ENCODE results near the gene YBX3. TPM values are rescaled to one million over a fixed set of nuclear protein-coding genes. Genes with fewer than 3 reads are reported as not detected.

YBX3 gene
- total and polyA plus RNA-seq, 2 of the 13 experiments (the other 11 are each of a cell fraction or from before 2014, with no cell fraction given), result 77.5 to 99.6 TPM

DNA sequence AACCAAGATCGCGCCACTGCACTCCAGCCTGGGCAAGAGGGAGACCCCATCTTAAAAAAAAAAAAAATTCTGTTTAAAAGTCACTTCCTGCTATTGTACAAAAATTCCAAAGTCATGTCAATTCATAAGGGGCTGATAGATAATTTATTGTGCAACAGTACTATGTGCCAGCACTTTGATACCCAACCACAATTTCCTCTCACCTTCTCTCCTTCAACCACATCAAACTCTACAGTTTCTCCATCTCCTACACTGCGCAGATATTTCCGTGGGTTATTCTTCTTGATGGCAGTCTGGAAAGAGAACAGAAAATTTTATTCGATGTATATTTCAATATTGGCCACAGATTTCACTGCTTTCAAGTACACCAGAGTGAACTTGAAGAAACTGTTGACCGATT lies 7.6 kb downstream of the YBX3 start:
- CTCF ChIA-PET (ENCODE audit: low intra/inter-chr PET ratio, low total read pairs), result no interaction called here

DNA sequence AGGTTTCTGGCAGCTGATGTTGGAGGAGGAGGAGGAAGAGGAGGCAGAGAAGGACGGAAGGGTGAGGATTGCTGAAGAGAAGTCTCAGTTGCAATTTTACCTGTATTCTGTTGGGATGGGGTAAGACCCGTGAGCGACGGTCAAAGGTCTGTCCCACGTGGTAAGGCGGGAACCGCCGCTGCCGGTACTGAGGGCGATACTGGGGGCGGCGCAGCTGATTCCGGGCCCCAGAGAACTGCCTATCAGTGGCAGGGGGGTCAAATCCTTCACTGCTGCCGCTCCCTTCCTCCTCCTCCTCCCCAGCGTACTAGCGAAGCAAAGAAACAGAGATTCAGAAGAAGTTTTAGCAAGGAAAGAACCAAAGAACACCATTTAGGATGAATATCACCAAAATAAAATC lies 13.3 kb downstream of the YBX3 start:
- POLR2A ChIA-PET, result no interaction called here
- no peak overlapping the region for H3K4me3 ChIP-seq (replicated peaks in 1 of 3; ENCODE audit: insufficient read depth in 1 of 3, low read depth in 2 of 3, low read length in 3 of 3)
- ATAC-seq (no peak), FAIRE-seq (no peak), DNase-seq (ENCODE audit: low spot score) (no peak)
- H3K4me2 ChIP-seq (ENCODE audit: low read depth, low read length), result no peak overlapping the region
- peaks cover 24 to 81% of the 10 kb centered on the region in 2 experiments for H3K36me3 ChIP-seq (replicated peaks in 1 of 2; ENCODE audit: control insufficient read depth in 1 of 2, insufficient read depth in 2 of 2, low read length in 2 of 2)
- peaks cover 4% of the 10 kb centered on the region for H4K20me1 ChIP-seq (ENCODE audit: insufficient read depth, low read length)
- no peaks in the 10 kb centered on the region for H3K27me3 ChIP-seq (ENCODE audit: control insufficient read depth in 1 of 2, insufficient read depth in 2 of 2, low read length in 2 of 2)
- peaks cover 2% of the 10 kb centered on the region for H3K79me2 ChIP-seq (ENCODE audit: insufficient read depth, low read length)
- no peaks in the 10 kb centered on the region for H3K9me3 ChIP-seq (ENCODE audit: low read length)
- H3K4me1 ChIP-seq (ENCODE audit: insufficient read depth, low read length), result no peaks in the 10 kb centered on the region
- WGBS (ENCODE audit: low lambda C conversion rate), result 98% methylated on average over 16 of the region's 16 CpGs
- in situ Hi-C loops (cut with HindIII; ENCODE audit: extremely low pct_ligation_motif_present, low pct_unique_long_range_greater_than_20kb) (no loop called here), intact Hi-C loops (cut with micrococcal nuclease; ENCODE audit: unreplicated experiment) (no loop called here)
- no peak overlapping the region for H2AFZ ChIP-seq (ENCODE audit: low read length)
- no peak overlapping the region for H3K9ac ChIP-seq (ENCODE audit: insufficient read depth, low read depth, low read length)
- TF ChIP-seq, protein P1, sequence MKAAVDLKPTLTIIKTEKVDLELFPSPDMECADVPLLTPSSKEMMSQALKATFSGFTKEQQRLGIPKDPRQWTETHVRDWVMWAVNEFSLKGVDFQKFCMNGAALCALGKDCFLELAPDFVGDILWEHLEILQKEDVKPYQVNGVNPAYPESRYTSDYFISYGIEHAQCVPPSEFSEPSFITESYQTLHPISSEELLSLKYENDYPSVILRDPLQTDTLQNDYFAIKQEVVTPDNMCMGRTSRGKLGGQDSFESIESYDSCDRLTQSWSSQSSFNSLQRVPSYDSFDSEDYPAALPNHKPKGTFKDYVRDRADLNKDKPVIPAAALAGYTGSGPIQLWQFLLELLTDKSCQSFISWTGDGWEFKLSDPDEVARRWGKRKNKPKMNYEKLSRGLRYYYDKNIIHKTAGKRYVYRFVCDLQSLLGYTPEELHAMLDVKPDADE (CRISPR knock-in tag; IDR thresholded peaks at IDR 0.05), result no peak
- no peak for TF ChIP-seq NKX3-1 (CRISPR knock-in tag; IDR thresholded peaks at IDR 0.05)
- TF ChIP-seq RBM22 (optimal IDR thresholded peaks at IDR 0.05; ENCODE audit: low read length), result peak; percentile 32
- TF ChIP-seq ZNF792 (CRISPR knock-in tag; IDR thresholded peaks at IDR 0.05), result no peak
- TF ChIP-seq, protein P2, sequence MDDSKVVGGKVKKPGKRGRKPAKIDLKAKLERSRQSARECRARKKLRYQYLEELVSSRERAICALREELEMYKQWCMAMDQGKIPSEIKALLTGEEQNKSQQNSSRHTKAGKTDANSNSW (CRISPR knock-in tag; IDR thresholded peaks at IDR 0.05; ENCODE audit: borderline replicate concordance), result no peak
- BruUV-seq (replicated peaks), result no TSS peak
- CTCF ChIA-PET (ENCODE audit: low intra/inter-chr PET ratio, low total read pairs), result no interaction called here
- H3K27ac ChIP-seq (ENCODE audit: extremely low read length, insufficient read depth, low read length), result no peak overlapping the region

More for the DNA sequence above, 7.6 kb downstream of the YBX3 start:
- DNase-seq (ENCODE audit: low spot score) (no peak), FAIRE-seq (no peak), ATAC-seq (no peak)
- Histone ChIP-seq H3K4me3 (replicated peaks in 1 of 3; ENCODE audit: insufficient read depth in 1 of 3, low read depth in 2 of 3, low read length in 3 of 3) (no peak overlapping the region), H3K4me1 (ENCODE audit: insufficient read depth, low read length) (peaks cover 36% of the 10 kb centered on the region), H3K4me2 (ENCODE audit: low read depth, low read length) (no peak overlapping the region), H3K9ac (ENCODE audit: insufficient read depth, low read depth, low read length) (no peak overlapping the region), H2AFZ (ENCODE audit: low read length) (no peak overlapping the region), H3K36me3 (replicated peaks in 1 of 2; ENCODE audit: control insufficient read depth in 1 of 2, insufficient read depth in 2 of 2, low read length in 2 of 2) (peaks cover 14 to 70% of the 10 kb centered on the region in 2 experiments), H3K79me2 (ENCODE audit: insufficient read depth, low read length) (peaks cover 42% of the 10 kb centered on the region), H3K27ac (ENCODE audit: extremely low read length, insufficient read depth, low read length) (no peak overlapping the region), H3K27me3 (ENCODE audit: control insufficient read depth in 1 of 2, insufficient read depth in 2 of 2, low read length in 2 of 2) (no peaks in the 10 kb centered on the region), H4K20me1 (ENCODE audit: insufficient read depth, low read length) (peaks cover 27% of the 10 kb centered on the region), H3K9me3 (ENCODE audit: low read length) (no peaks in the 10 kb centered on the region)
- POLR2A ChIA-PET, result no interaction called here
- 99% methylated on average over 6 of the region's 6 CpGs for WGBS (ENCODE audit: low lambda C conversion rate)
- TF ChIP-seq CEBPB (IDR thresholded peaks at IDR 0.05; ENCODE audit: borderline replicate concordance, low read depth, low read length) (0 out of 2 replicates have a peak, but pooled peaks have one; percentile 27), EZH2 (conservative IDR thresholded peaks at IDR 0.05; ENCODE audit: low read depth, low read length) (no peak)
- in situ Hi-C loops (cut with HindIII; ENCODE audit: extremely low pct_ligation_motif_present, low pct_unique_long_range_greater_than_20kb), result no loop called here
- BruUV-seq (replicated peaks), result no TSS peak
- intact Hi-C loops (cut with micrococcal nuclease; ENCODE audit: unreplicated experiment), result no loop called here

Data from HepG2 (cell line).